GM12874 (cell line): ENCODE results near the gene PEBP1.

Experiments used
- TF ChIP-seq, protein P1 (sequence below): IDR thresholded peaks from 2 replicates; pipeline ENCODE4 v1.5.1; 2011; ENCODE audit warnings: low read depth, mild to moderate bottlenecking, control low read depth, low read length, moderate library complexity; ENCODE audit not compliant: insufficient read depth

Gene PEBP1

DNA sequence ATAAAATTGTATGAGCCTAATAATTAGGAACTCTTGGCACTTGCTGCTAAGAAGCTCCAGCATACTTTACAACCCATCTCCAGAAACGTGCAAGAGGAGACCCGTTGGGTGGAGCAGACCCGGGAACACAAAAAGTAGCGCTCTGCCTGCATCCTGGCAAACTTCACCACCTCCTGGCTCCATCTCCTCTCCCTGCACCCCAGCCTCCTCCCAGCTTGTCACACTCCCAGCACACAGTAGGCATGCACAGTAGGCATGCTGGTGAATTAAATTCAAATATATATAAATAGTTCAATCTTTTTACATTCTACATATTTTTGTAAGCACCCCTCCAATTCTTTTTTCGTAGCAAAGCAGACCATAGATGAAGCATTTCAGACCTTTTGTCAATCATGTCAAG, 33.3 kb upstream of the PEBP1 start:
- TF ChIP-seq, protein P1, sequence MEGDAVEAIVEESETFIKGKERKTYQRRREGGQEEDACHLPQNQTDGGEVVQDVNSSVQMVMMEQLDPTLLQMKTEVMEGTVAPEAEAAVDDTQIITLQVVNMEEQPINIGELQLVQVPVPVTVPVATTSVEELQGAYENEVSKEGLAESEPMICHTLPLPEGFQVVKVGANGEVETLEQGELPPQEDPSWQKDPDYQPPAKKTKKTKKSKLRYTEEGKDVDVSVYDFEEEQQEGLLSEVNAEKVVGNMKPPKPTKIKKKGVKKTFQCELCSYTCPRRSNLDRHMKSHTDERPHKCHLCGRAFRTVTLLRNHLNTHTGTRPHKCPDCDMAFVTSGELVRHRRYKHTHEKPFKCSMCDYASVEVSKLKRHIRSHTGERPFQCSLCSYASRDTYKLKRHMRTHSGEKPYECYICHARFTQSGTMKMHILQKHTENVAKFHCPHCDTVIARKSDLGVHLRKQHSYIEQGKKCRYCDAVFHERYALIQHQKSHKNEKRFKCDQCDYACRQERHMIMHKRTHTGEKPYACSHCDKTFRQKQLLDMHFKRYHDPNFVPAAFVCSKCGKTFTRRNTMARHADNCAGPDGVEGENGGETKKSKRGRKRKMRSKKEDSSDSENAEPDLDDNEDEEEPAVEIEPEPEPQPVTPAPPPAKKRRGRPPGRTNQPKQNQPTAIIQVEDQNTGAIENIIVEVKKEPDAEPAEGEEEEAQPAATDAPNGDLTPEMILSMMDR: no peak

DNA sequence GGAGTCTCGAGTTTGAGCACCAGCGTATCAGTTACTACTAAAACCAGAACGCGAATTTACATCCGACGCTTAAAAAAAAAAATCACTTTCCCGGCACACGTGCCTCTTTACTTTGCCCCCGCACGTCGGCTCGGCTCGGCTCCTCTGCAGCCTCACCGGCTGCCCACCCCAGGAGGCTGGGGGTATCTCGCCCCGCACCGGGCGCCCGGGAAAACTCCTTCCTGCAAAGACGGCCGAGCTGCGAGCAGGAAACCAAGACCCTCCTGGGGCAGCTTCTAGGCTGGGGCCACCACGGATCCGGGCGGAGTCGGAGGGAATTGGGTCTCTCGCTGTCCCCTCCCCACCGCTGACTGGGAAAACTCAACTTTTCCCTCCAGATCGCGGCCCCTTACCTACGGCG, 32.7 kb upstream of the PEBP1 start:
- TF ChIP-seq, protein P1: no peak

DNA sequence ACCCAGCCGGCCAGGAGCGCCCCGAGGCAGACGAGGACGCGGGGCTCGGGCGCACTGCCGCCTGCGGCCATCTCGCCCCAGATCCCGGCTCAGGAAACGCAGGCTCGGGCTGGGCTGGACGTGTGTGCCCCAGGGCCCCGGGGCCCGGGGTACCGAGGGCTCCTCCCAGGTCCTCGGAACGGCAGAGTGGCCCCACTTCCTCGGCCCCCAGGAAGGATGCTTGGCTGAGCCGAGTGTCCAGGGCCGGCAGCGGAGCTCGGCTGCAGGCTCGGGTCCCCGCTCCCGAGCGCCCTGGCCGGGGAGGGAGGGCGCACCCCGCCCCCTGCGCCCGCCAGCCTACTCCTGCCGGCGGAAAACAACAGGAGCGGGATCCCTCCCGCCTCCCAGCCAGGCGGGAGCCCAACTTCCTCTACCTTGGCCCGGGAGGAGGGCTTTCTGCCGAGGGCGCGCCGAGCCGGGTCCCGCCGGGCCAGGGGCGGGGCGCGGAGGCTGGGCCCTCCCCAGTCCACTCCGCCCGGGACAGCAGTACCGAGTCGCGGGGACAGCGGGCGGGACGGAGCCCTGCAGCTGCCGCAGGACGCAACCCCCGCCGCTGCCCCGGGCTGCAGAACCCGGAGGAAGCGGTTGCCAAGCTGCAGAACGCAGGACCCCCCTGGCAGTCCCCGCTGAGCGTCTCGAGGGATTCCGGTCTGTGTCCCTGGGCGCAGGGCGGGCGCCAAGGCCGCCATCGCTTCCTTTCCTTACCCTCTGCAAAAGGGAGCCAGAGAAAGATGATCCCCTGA, 32.1 kb upstream of the PEBP1 start, which contains the start of gene VSIG10:
Gene VSIG10, minus strand, starts transcription at position 411 of the 782 bp plus-strand sequence. Its CDS starts 340 bp downstream, at position 71.
- TF ChIP-seq, protein P1: no peak

DNA sequence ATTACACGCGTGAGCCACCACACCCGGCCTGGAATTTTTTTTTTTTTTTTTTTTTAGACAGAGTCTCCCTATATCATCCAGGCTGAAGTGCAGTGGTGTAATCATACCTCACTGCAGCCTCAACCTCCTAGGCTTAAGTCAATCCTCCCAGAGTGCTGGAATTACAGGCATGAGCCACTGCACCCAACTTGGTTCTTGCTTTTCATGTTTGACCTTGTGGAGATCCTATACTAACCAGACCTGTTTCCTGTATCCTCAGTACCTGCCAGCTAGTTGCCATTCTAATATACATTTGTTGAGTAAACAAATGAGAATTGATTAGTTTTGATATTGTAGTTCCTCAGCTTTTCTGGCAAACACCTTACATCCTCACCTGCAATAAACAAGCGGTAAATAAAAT, 28.9 kb upstream of the PEBP1 start:
- TF ChIP-seq, protein P1: no peak

DNA sequence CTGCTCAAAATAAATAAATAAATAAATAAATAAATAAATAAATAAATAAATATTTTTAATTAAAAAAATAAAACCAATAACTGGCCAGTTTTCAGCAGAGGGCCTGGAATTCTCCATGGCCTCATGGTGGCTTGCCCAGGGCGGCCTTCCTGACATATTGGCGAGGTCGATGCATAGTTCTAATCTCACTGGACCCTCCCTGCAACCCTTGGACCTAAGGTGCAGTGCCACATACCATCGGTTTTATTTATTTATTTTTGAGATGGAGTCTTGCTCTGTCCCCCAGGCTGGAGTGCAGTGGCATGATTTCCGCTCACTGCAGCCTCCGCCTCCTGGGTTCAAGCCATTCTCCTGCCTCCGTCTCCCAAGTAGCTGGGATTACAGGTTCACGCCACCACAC, 28.2 kb upstream of the PEBP1 start:
- TF ChIP-seq, protein P1: no peak

DNA sequence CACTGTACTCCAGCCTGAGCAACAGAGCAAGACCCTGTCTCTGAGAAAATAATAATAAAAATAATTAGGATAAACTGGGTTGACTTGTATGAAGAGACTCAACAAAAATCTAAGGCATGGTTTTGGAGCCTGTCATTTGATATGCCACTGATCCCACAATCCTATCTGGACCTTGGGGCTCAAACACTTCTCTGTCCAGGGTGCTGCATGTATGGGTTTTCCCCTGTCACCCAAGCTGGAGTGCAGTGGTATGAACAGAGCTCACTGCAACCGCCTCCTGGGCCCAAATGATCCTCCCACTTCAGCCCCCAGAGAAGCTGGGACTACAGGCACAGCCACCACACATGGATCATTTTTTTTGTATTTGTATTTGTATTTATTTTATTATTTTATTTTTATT, 26.8 kb upstream of the PEBP1 start:
- TF ChIP-seq, protein P1: no peak

DNA sequence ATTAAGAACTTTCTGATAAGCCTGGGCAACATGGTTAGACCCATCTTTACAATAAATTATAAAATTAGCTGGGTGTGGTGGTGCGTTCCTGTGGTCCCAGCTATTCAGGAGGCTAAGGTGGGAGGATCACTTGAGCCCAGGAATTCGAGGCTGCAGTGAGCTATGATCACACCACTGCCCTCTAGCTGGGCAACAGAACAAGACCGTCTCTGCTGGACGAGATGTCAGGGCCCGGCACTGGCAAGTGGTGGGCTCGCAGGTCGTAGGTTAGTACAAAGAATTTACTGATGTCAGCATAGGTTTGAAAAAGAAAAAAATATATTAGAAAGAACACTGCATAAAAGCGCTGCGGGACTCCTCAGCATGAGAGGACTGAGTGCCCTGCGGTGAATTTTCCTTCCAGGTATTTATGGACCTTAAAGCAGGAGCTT, 16.5 kb upstream of the PEBP1 start:
- TF ChIP-seq, protein P1: no peak
